Measurements from ENCODE around the gene RTP2. TPM values are rescaled to one million over a fixed set of nuclear protein-coding genes. Genes with fewer than 3 reads are reported as not detected.
"Not testable (repeated sequence)": the region's sequence is repeated elsewhere in the genome, so short reads cannot be mapped to it uniquely, and the experiment has no call there.

Gene RTP2
- total RNA-seq, 1 donor from 2014 or later = not detected

- intact Hi-C loops (cut with micrococcal nuclease) = no loop called here
These were observed 17.4 kb upstream of the RTP2 start for GRCh38 chr3:187719628-187720336.

- intact Hi-C loops (cut with micrococcal nuclease) = no loop called here
These were observed 16.4 kb upstream of the RTP2 start for GRCh38 chr3:187718802-187719201.

- intact Hi-C loops (cut with micrococcal nuclease) = no loop called here
These were observed 15.2 kb upstream of the RTP2 start for GRCh38 chr3:187717572-187717971.

GRCh38 chr3:187714404-187714979, 12.1 kb upstream of the RTP2 start:
- intact Hi-C loops (cut with micrococcal nuclease) = loop anchor here (1.0 kb wide), 3 partner anchors 35 to 395 kb away; no protein-coding TSS in a partner anchor

- intact Hi-C loops (cut with micrococcal nuclease) = loop anchor here (1.0 kb wide), 1 partner anchor 493 kb away; no protein-coding TSS in a partner anchor
These were observed 11.1 kb upstream of the RTP2 start for GRCh38 chr3:187713504-187713903.

GRCh38 chr3:187709155-187709554, 6.8 kb upstream of the RTP2 start:
- intact Hi-C loops (cut with micrococcal nuclease) = no loop called here

GRCh38 chr3:187708696-187709095, 6.3 kb upstream of the RTP2 start:
- intact Hi-C loops (cut with micrococcal nuclease) = no loop called here

GRCh38 chr3:187706971-187707370, 4.6 kb upstream of the RTP2 start:
- intact Hi-C loops (cut with micrococcal nuclease) = no loop called here

GRCh38 chr3:187705164-187705563, 2.8 kb upstream of the RTP2 start:
- intact Hi-C loops (cut with micrococcal nuclease) = no loop called here

GRCh38 chr3:187700249-187700648, 2.1 kb downstream of the RTP2 start:
- intact Hi-C loops (cut with micrococcal nuclease) = no loop called here

GRCh38 chr3:187698499-187699399, 3.6 kb downstream of the RTP2 start:
- intact Hi-C loops (cut with micrococcal nuclease) = no loop called here

- intact Hi-C loops (cut with micrococcal nuclease) = no loop called here
These were observed 6.3 kb downstream of the RTP2 start for GRCh38 chr3:187696021-187696420.

GRCh38 chr3:187695449-187695848, 6.9 kb downstream of the RTP2 start:
- intact Hi-C loops (cut with micrococcal nuclease) = no loop called here

- intact Hi-C loops (cut with micrococcal nuclease) = no loop called here
These were observed 7.6 kb downstream of the RTP2 start for GRCh38 chr3:187694801-187695200.

- intact Hi-C loops (cut with micrococcal nuclease) = no loop called here
These were observed 8.9 kb downstream of the RTP2 start for GRCh38 chr3:187693431-187693830.

- intact Hi-C loops (cut with micrococcal nuclease) = no loop called here
These were observed 12.4 kb downstream of the RTP2 start for GRCh38 chr3:187689984-187690383.

GRCh38 chr3:187686621-187687273, 15.6 kb downstream of the RTP2 start:
- intact Hi-C loops (cut with micrococcal nuclease) = no loop called here

- intact Hi-C loops (cut with micrococcal nuclease) = no loop called here
These were observed 16.4 kb downstream of the RTP2 start for GRCh38 chr3:187685948-187686347.

GRCh38 chr3:187684880-187685279, 17.5 kb downstream of the RTP2 start:
- intact Hi-C loops (cut with micrococcal nuclease) = no loop called here

GRCh38 chr3:187684444-187684843, 17.9 kb downstream of the RTP2 start:
- intact Hi-C loops (cut with micrococcal nuclease) = no loop called here

- intact Hi-C loops (cut with micrococcal nuclease) = not testable (repeated sequence)
These were observed 20.6 kb downstream of the RTP2 start for GRCh38 chr3:187681756-187682155.

Data from T-helper 2 cell treated with Interferon-gamma antibody and Interleukin-4, amounts not matched to agents 100 ng/mL and 5 ng/mL, for 36 hours (primary cell).